Bronchial epithelial cell (primary cell): ENCODE data around the gene SMARCA4. TPM values are rescaled to one million over a fixed set of nuclear protein-coding genes. Genes with fewer than 3 reads are reported as not detected.

ENCODE experiments used
- DNase-seq: peaks from one replicate; pipeline ENCODE4 v3.0.0-alpha.2; 2010; ENCODE audit warnings: low read depth
- FAIRE-seq: peaks from 2 replicates; lab custom pipeline; 2011; peaks lifted over from hg19 to GRCh38; lab: Jason Lieb, UNC
- H3K27me3 ChIP-seq: 2 replicates; pipeline ENCODE4 v1.5.1; 2011; ENCODE audit warnings: low read length; ENCODE audit not compliant: control insufficient read depth, insufficient read depth
- H3K36me3 ChIP-seq: 2 replicates; pipeline ENCODE4 v1.5.1; 2011; ENCODE audit warnings: low read length; ENCODE audit not compliant: control insufficient read depth, insufficient read depth
- H3K4me3 ChIP-seq: 2 replicates; pipeline ENCODE4 v1.5.1; 2011; ENCODE audit warnings: mild to moderate bottlenecking, low read depth, low read length, control low read depth
- CTCF ChIP-seq: IDR thresholded peaks from 2 replicates; pipeline ENCODE4 v1.5.1; 2011; ENCODE audit warnings: mild to moderate bottlenecking, moderate library complexity, low read length, control low read depth, inconsistent platforms; ENCODE audit not compliant: insufficient read depth, severe bottlenecking
- total RNA-seq: library from RNA; depleted of rRNA; stranded (reverse); fragments of >200 nt; gene quantifications from 2 replicates; pipeline ENCODE4 v1.2.1, GENCODE V29; 2014

Gene SMARCA4
- total RNA-seq, 1 donor from 2014 or later: 49.2 TPM

- H3K36me3 ChIP-seq: peaks cover 60% of the 10 kb centered on the region
- DNase-seq (no peak), FAIRE-seq (no peak)
- no peak overlapping the region for H3K4me3 ChIP-seq
- no peaks in the 10 kb centered on the region for H3K27me3 ChIP-seq
- TF ChIP-seq CTCF: no peak
Measured at GRCh38 chr19:11017275-11018035, 56.6 kb downstream of the SMARCA4 start.

GRCh38 chr19:11018179-11018578, 57.3 kb downstream of the SMARCA4 start:
- H3K36me3 ChIP-seq: peaks cover 57% of the 10 kb centered on the region

GRCh38 chr19:11018763-11019162, 57.9 kb downstream of the SMARCA4 start:
- no peak for TF ChIP-seq CTCF
- no peak overlapping the region for H3K4me3 ChIP-seq
- peak; percentile 24 for DNase-seq
- H3K27me3 ChIP-seq: no peaks in the 10 kb centered on the region
- FAIRE-seq: no peak
- H3K36me3 ChIP-seq: peaks cover 56% of the 10 kb centered on the region

More at GRCh38 chr19:11018179-11018578, 57.3 kb downstream of the SMARCA4 start:
- Histone ChIP-seq H3K27me3 (no peaks in the 10 kb centered on the region), H3K4me3 (no peak overlapping the region)
- DNase-seq (peak; percentile 50), FAIRE-seq (no peak)
- TF ChIP-seq CTCF: no peak

GRCh38 chr19:11019262-11019661, 58.4 kb downstream of the SMARCA4 start:
- Histone ChIP-seq H3K4me3 (no peak overlapping the region), H3K36me3 (peaks cover 57% of the 10 kb centered on the region), H3K27me3 (no peaks in the 10 kb centered on the region)
- FAIRE-seq (no peak), DNase-seq (no peak)
- no peak for TF ChIP-seq CTCF

- no peak for FAIRE-seq
- DNase-seq: no peak
- peaks cover 61% of the 10 kb centered on the region for H3K36me3 ChIP-seq
- no peaks in the 10 kb centered on the region for H3K27me3 ChIP-seq
- H3K4me3 ChIP-seq: no peak overlapping the region
- TF ChIP-seq CTCF: no peak
Measured at GRCh38 chr19:11019824-11020223, 59.0 kb downstream of the SMARCA4 start.
